ENCODE results near the gene MLPH.

GRCh38 chr2:237509151-237509550, 22.1 kb downstream of the MLPH start:
- TF ChIP-seq FOS (IDR thresholded peaks at IDR 0.05; ENCODE audit: low read depth, low read length) (no peak), CTCF (conservative IDR thresholded peaks at IDR 0.05; ENCODE audit: low read depth, low read length) (no peak), RAD21 (IDR thresholded peaks at IDR 0.05; ENCODE audit: low read length) (no peak), POLR2A (IDR thresholded peaks at IDR 0.05; ENCODE audit: low read depth, low read length) (no peak), CEBPB (IDR thresholded peaks at IDR 0.05; ENCODE audit: low read depth, low read length) (no peak), USF2 (IDR thresholded peaks at IDR 0.05; ENCODE audit: low read depth, low read length) (no peak), SMC3 (IDR thresholded peaks at IDR 0.05; ENCODE audit: low read depth, low read length) (no peak), MAFK (IDR thresholded peaks at IDR 0.05; ENCODE audit: low read depth, low read length) (no peak), MAZ (IDR thresholded peaks at IDR 0.05; ENCODE audit: borderline replicate concordance, low read depth, low read length) (no peak), ELK1 (IDR thresholded peaks at IDR 0.05; ENCODE audit: borderline replicate concordance, low read depth, low read length) (no peak)

Data from IMR-90 (cell line).